Measurements from ENCODE around the gene ABCC5. TPM values are rescaled to one million over a fixed set of nuclear protein-coding genes. Genes with fewer than 3 reads are reported as not detected.
"Not testable (repeated sequence)": the region's sequence is repeated elsewhere in the genome, so short reads cannot be mapped to it uniquely, and the experiment has no call there.

Gene ABCC5
- polyA plus RNA-seq, 4 donors, result 9.2 to 64.6 (median 13.0) TPM

GRCh38 chr3:184042617-184043016 lies 24.9 kb upstream of the ABCC5 start:
- Histone ChIP-seq H3K36me3 (ENCODE audit: control insufficient read depth in 3 of 3, insufficient read depth in 2 of 3, low read depth in 1 of 3, low read length in 3 of 3) (no peaks in the 10 kb centered on the region), H3K4me1 (ENCODE audit: control insufficient read depth in 3 of 3, insufficient read depth in 2 of 3, low read depth in 1 of 3, low read length in 2 of 3) (no peaks in the 10 kb centered on the region), H3K27ac (ENCODE audit: low read depth in 1 of 3, low read length in 2 of 3) (no peak overlapping the region), H3K4me3 (ENCODE audit: low read depth in 1 of 3, low read length in 3 of 3) (no peak overlapping the region), H3K9me3 (ENCODE audit: control insufficient read depth in 2 of 2, insufficient read depth in 1 of 2, low read depth in 1 of 2, low read length in 1 of 2) (no peaks in the 10 kb centered on the region), H3K27me3 (ENCODE audit: control insufficient read depth in 3 of 3, insufficient read depth in 3 of 3, low read length in 3 of 3) (no peaks in the 10 kb centered on the region)
- FAIRE-seq (no peak), DNase-seq (no peak)
- 78 to 81% (median 80%) methylated on average over 1 of the region's 1 CpG for WGBS, 3 donors

- no peak overlapping the region for H3K27ac ChIP-seq (ENCODE audit: low read depth in 1 of 3, low read length in 2 of 3)
- H3K4me1 ChIP-seq (ENCODE audit: control insufficient read depth in 3 of 3, insufficient read depth in 2 of 3, low read depth in 1 of 3, low read length in 2 of 3), result no peaks in the 10 kb centered on the region
- no peaks in the 10 kb centered on the region for H3K36me3 ChIP-seq (ENCODE audit: control insufficient read depth in 3 of 3, insufficient read depth in 2 of 3, low read depth in 1 of 3, low read length in 3 of 3)
- WGBS, 3 donors, result 55 to 65% (median 64%) methylated on average over 3 of the region's 3 CpGs
- no peak for DNase-seq
- no peaks in the 10 kb centered on the region for H3K27me3 ChIP-seq (ENCODE audit: control insufficient read depth in 3 of 3, insufficient read depth in 3 of 3, low read length in 3 of 3)
- no peak overlapping the region for H3K4me3 ChIP-seq (ENCODE audit: low read depth in 1 of 3, low read length in 3 of 3)
- no peaks in the 10 kb centered on the region for H3K9me3 ChIP-seq (ENCODE audit: control insufficient read depth in 2 of 2, insufficient read depth in 1 of 2, low read depth in 1 of 2, low read length in 1 of 2)
- FAIRE-seq, result no peak
These were observed 22.3 kb upstream of the ABCC5 start for GRCh38 chr3:184040010-184040409.

GRCh38 chr3:184039414-184039813 lies 21.7 kb upstream of the ABCC5 start:
- 55 to 66% (median 57%) methylated on average over 5 of the region's 5 CpGs for WGBS, 3 donors
- no peak for DNase-seq
- Histone ChIP-seq H3K4me1 (ENCODE audit: control insufficient read depth in 3 of 3, insufficient read depth in 2 of 3, low read depth in 1 of 3, low read length in 2 of 3) (no peaks in the 10 kb centered on the region), H3K27me3 (ENCODE audit: control insufficient read depth in 3 of 3, insufficient read depth in 3 of 3, low read length in 3 of 3) (no peaks in the 10 kb centered on the region), H3K36me3 (ENCODE audit: control insufficient read depth in 3 of 3, insufficient read depth in 2 of 3, low read depth in 1 of 3, low read length in 3 of 3) (no peaks in the 10 kb centered on the region), H3K4me3 (ENCODE audit: low read depth in 1 of 3, low read length in 3 of 3) (no peak overlapping the region), H3K27ac (ENCODE audit: low read depth in 1 of 3, low read length in 2 of 3) (no peak overlapping the region), H3K9me3 (ENCODE audit: control insufficient read depth in 2 of 2, insufficient read depth in 1 of 2, low read depth in 1 of 2, low read length in 1 of 2) (no peaks in the 10 kb centered on the region)
- no peak for FAIRE-seq

GRCh38 chr3:184038307-184038706 lies 20.6 kb upstream of the ABCC5 start:
- not testable (repeated sequence) for H3K4me3 ChIP-seq (ENCODE audit: low read depth in 1 of 3, low read length in 3 of 3); H3K4me1 ChIP-seq (ENCODE audit: control insufficient read depth in 3 of 3, insufficient read depth in 2 of 3, low read depth in 1 of 3, low read length in 2 of 3); H3K27ac ChIP-seq (ENCODE audit: low read depth in 1 of 3, low read length in 2 of 3); DNase-seq; H3K27me3 ChIP-seq (ENCODE audit: control insufficient read depth in 3 of 3, insufficient read depth in 3 of 3, low read length in 3 of 3); FAIRE-seq; H3K9me3 ChIP-seq (ENCODE audit: control insufficient read depth in 2 of 2, insufficient read depth in 1 of 2, low read depth in 1 of 2, low read length in 1 of 2); H3K36me3 ChIP-seq (ENCODE audit: control insufficient read depth in 3 of 3, insufficient read depth in 2 of 3, low read depth in 1 of 3, low read length in 3 of 3)
- WGBS, 3 donors, result 73 to 84% (median 83%) methylated on average over 8 to 9 of the region's 9 CpGs

- Histone ChIP-seq H3K4me3 (ENCODE audit: low read depth in 1 of 3, low read length in 3 of 3) (no peak overlapping the region), H3K4me1 (ENCODE audit: control insufficient read depth in 3 of 3, insufficient read depth in 2 of 3, low read depth in 1 of 3, low read length in 2 of 3) (no peaks in the 10 kb centered on the region), H3K9me3 (ENCODE audit: control insufficient read depth in 2 of 2, insufficient read depth in 1 of 2, low read depth in 1 of 2, low read length in 1 of 2) (no peaks in the 10 kb centered on the region), H3K36me3 (ENCODE audit: control insufficient read depth in 3 of 3, insufficient read depth in 2 of 3, low read depth in 1 of 3, low read length in 3 of 3) (no peaks in the 10 kb centered on the region), H3K27me3 (ENCODE audit: control insufficient read depth in 3 of 3, insufficient read depth in 3 of 3, low read length in 3 of 3) (no peaks in the 10 kb centered on the region), H3K27ac (ENCODE audit: low read depth in 1 of 3, low read length in 2 of 3) (no peak overlapping the region)
- 59 to 74% (median 68%) methylated on average over 7 of the region's 7 CpGs for WGBS, 3 donors
- no peak for FAIRE-seq
- DNase-seq, result no peak
These were observed 20.1 kb upstream of the ABCC5 start for GRCh38 chr3:184037816-184038215.

- Histone ChIP-seq H3K27me3 (ENCODE audit: control insufficient read depth in 3 of 3, insufficient read depth in 3 of 3, low read length in 3 of 3) (no peaks in the 10 kb centered on the region), H3K4me1 (ENCODE audit: control insufficient read depth in 3 of 3, insufficient read depth in 2 of 3, low read depth in 1 of 3, low read length in 2 of 3) (no peaks in the 10 kb centered on the region), H3K36me3 (ENCODE audit: control insufficient read depth in 3 of 3, insufficient read depth in 2 of 3, low read depth in 1 of 3, low read length in 3 of 3) (no peaks in the 10 kb centered on the region), H3K9me3 (ENCODE audit: control insufficient read depth in 2 of 2, insufficient read depth in 1 of 2, low read depth in 1 of 2, low read length in 1 of 2) (no peaks in the 10 kb centered on the region), H3K27ac (ENCODE audit: low read depth in 1 of 3, low read length in 2 of 3) (no peak within 1 kb of the TSS), H3K4me3 (ENCODE audit: low read depth in 1 of 3, low read length in 3 of 3) (no peak within 1 kb of the TSS)
- no peak for FAIRE-seq
- no peak for DNase-seq
- WGBS, 3 donors, result 63 to 70% (median 67%) methylated on average over 4 of the region's 4 CpGs
These were observed 13.6 kb upstream of the ABCC5 start, which contains the start of gene HTR3D for GRCh38 chr3:184031187-184031792. Gene HTR3D, plus strand, starts transcription at chr3:184031742. Its CDS starts 0 bp downstream, at chr3:184031742.

GRCh38 chr3:184030536-184030935 lies 12.9 kb upstream of the ABCC5 start:
- Histone ChIP-seq H3K9me3 (ENCODE audit: control insufficient read depth in 2 of 2, insufficient read depth in 1 of 2, low read depth in 1 of 2, low read length in 1 of 2) (no peaks in the 10 kb centered on the region), H3K4me3 (ENCODE audit: low read depth in 1 of 3, low read length in 3 of 3) (no peak overlapping the region), H3K27ac (ENCODE audit: low read depth in 1 of 3, low read length in 2 of 3) (no peak overlapping the region), H3K27me3 (ENCODE audit: control insufficient read depth in 3 of 3, insufficient read depth in 3 of 3, low read length in 3 of 3) (no peaks in the 10 kb centered on the region), H3K36me3 (ENCODE audit: control insufficient read depth in 3 of 3, insufficient read depth in 2 of 3, low read depth in 1 of 3, low read length in 3 of 3) (no peaks in the 10 kb centered on the region), H3K4me1 (ENCODE audit: control insufficient read depth in 3 of 3, insufficient read depth in 2 of 3, low read depth in 1 of 3, low read length in 2 of 3) (no peaks in the 10 kb centered on the region)
- DNase-seq (no peak), FAIRE-seq (no peak)
- WGBS, 3 donors, result 79 to 85% (median 79%) methylated on average over 3 of the region's 3 CpGs

- DNase-seq, result no peak
- no peak for FAIRE-seq
- Histone ChIP-seq H3K27ac (ENCODE audit: low read depth in 1 of 3, low read length in 2 of 3) (no peak overlapping the region), H3K4me3 (ENCODE audit: low read depth in 1 of 3, low read length in 3 of 3) (no peak overlapping the region), H3K36me3 (ENCODE audit: control insufficient read depth in 3 of 3, insufficient read depth in 2 of 3, low read depth in 1 of 3, low read length in 3 of 3) (no peaks in the 10 kb centered on the region), H3K9me3 (ENCODE audit: control insufficient read depth in 2 of 2, insufficient read depth in 1 of 2, low read depth in 1 of 2, low read length in 1 of 2) (no peaks in the 10 kb centered on the region), H3K4me1 (ENCODE audit: control insufficient read depth in 3 of 3, insufficient read depth in 2 of 3, low read depth in 1 of 3, low read length in 2 of 3) (no peaks in the 10 kb centered on the region), H3K27me3 (ENCODE audit: control insufficient read depth in 3 of 3, insufficient read depth in 3 of 3, low read length in 3 of 3) (no peaks in the 10 kb centered on the region)
- WGBS, 3 donors, result 77 to 88% (median 77%) methylated on average over 2 of the region's 2 CpGs
These were observed 11.8 kb upstream of the ABCC5 start for GRCh38 chr3:184029443-184029842.

- not testable (repeated sequence) for H3K9me3 ChIP-seq (ENCODE audit: control insufficient read depth in 2 of 2, insufficient read depth in 1 of 2, low read depth in 1 of 2, low read length in 1 of 2); H3K36me3 ChIP-seq (ENCODE audit: control insufficient read depth in 3 of 3, insufficient read depth in 2 of 3, low read depth in 1 of 3, low read length in 3 of 3); DNase-seq; FAIRE-seq; H3K4me3 ChIP-seq (ENCODE audit: low read depth in 1 of 3, low read length in 3 of 3); H3K27ac ChIP-seq (ENCODE audit: low read depth in 1 of 3, low read length in 2 of 3); H3K4me1 ChIP-seq (ENCODE audit: control insufficient read depth in 3 of 3, insufficient read depth in 2 of 3, low read depth in 1 of 3, low read length in 2 of 3); H3K27me3 ChIP-seq (ENCODE audit: control insufficient read depth in 3 of 3, insufficient read depth in 3 of 3, low read length in 3 of 3)
- 67 to 93% (median 79%) methylated on average over 1 of the region's 1 CpG for WGBS, 3 donors
These were observed 10.7 kb upstream of the ABCC5 start for GRCh38 chr3:184028275-184028890.
